ENCODE measurements around the gene BIK. TPM values are rescaled to one million over a fixed set of nuclear protein-coding genes. Genes with fewer than 3 reads are reported as not detected.

Gene BIK
- total RNA-seq, 1 experiment from 2014 or later, result 2.0 TPM

DNA sequence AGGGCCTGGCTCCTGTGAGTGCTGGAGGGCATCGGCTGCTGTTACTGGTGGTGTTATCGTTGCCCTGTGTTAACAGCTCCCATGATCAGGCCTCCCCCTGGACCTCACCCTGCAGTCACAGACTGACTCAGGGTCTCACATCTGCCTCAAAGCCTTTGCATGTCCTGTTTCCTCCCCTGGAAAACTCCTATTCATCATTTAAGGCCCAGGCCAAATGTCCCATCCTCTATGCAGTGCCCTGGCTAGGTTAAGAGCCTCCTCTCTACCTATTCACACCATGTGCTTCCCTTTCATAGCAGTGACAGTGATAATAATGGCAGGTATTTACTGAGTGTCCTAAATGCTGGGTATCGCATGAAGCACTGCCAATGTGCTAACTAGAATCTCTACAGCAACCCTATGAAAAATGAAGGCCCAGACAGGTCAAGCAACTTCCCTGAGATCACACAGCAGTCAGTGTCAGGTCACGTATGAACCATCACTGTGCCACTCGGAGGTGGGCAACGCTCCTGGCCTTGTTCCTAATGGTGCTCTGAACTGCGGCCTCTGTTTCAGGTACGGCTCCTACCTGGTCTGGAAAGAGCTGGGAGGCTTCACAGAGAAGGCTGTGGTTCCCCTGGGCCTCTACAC lies 50.1 kb downstream of the BIK start:
- H3K4me3 ChIP-seq (ENCODE audit: low read depth, low read length, poor library complexity, severe bottlenecking), result no peak overlapping the region
- intact Hi-C loops (cut with micrococcal nuclease; ENCODE audit: unreplicated experiment), result no loop called here
- DNase-seq (ENCODE audit: low spot score), result no peak
- no TSS peak for BruUV-seq (replicated peaks)
- no peaks in the 10 kb centered on the region for H3K9me3 ChIP-seq (ENCODE audit: low read depth, low read length, poor library complexity, severe bottlenecking)
- no peaks in the 10 kb centered on the region for H3K27me3 ChIP-seq (replicated peaks; ENCODE audit: insufficient read depth, low read depth, low read length, poor library complexity)
- no peaks in the 10 kb centered on the region for H3K4me1 ChIP-seq (ENCODE audit: insufficient read depth, low read length, poor library complexity, severe bottlenecking)
- peaks cover 6% of the 10 kb centered on the region for H3K36me3 ChIP-seq (ENCODE audit: insufficient read depth, low read length, poor library complexity, severe bottlenecking)
- H3K27ac ChIP-seq (ENCODE audit: low read depth, low read length, poor library complexity, severe bottlenecking), result no peak overlapping the region
- TF ChIP-seq EZH2 (IDR thresholded peaks at IDR 0.05; ENCODE audit: borderline replicate concordance, low read depth, low read length, poor library complexity, severe bottlenecking), result no peak
- TF ChIP-seq, protein P1, sequence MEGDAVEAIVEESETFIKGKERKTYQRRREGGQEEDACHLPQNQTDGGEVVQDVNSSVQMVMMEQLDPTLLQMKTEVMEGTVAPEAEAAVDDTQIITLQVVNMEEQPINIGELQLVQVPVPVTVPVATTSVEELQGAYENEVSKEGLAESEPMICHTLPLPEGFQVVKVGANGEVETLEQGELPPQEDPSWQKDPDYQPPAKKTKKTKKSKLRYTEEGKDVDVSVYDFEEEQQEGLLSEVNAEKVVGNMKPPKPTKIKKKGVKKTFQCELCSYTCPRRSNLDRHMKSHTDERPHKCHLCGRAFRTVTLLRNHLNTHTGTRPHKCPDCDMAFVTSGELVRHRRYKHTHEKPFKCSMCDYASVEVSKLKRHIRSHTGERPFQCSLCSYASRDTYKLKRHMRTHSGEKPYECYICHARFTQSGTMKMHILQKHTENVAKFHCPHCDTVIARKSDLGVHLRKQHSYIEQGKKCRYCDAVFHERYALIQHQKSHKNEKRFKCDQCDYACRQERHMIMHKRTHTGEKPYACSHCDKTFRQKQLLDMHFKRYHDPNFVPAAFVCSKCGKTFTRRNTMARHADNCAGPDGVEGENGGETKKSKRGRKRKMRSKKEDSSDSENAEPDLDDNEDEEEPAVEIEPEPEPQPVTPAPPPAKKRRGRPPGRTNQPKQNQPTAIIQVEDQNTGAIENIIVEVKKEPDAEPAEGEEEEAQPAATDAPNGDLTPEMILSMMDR (conservative IDR thresholded peaks at IDR 0.05; ENCODE audit: low read depth, low read length), result no peak
- CTCF ChIA-PET, result no interaction called here
- POLR2A ChIA-PET (ENCODE audit: low non-redundant PET), result no interaction called here

DNA sequence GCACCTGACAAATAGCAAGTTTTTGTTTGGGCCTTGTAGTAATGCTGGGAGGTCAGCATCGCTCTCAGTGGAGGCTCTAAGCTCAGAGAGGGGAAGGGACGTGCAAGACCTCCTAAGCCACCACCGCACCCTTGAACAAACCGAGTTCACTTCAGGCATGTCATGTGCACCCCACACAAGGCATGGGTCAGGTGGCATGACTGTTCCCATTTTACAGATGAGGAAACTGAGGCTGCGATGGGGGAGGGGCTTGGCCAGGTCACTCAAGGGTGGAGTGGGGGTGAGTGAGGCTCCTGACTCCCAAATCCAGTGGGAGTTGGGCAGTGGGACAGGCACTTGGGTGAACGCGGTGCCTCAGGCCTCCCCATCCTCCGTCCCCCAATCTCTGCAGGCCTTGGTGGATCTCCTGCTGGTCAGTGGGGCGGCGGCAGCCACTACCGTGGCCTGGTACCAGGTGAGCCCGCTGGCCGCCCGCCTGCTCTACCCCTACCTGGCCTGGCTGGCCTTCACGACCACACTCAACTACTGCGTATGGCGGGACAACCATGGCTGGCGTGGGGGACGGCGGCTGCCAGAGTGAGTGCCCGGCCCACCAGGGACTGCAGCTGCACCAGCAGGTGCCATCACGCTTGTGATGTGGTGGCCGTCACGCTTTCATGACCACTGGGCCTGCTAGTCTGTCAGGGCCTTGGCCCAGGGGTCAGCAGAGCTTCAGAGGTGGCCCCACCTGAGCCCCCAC lies 52.0 kb downstream of the BIK start:
- no peak for DNase-seq (ENCODE audit: low spot score)
- Histone ChIP-seq H3K4me1 (ENCODE audit: insufficient read depth, low read length, poor library complexity, severe bottlenecking) (no peaks in the 10 kb centered on the region), H3K27me3 (replicated peaks; ENCODE audit: insufficient read depth, low read depth, low read length, poor library complexity) (no peaks in the 10 kb centered on the region), H3K9me3 (ENCODE audit: low read depth, low read length, poor library complexity, severe bottlenecking) (no peaks in the 10 kb centered on the region), H3K4me3 (ENCODE audit: low read depth, low read length, poor library complexity, severe bottlenecking) (no peak overlapping the region), H3K27ac (ENCODE audit: low read depth, low read length, poor library complexity, severe bottlenecking) (no peak overlapping the region), H3K36me3 (ENCODE audit: insufficient read depth, low read length, poor library complexity, severe bottlenecking) (peaks cover 8% of the 10 kb centered on the region)
- ChIA-PET CTCF (no interaction called here), POLR2A (ENCODE audit: low non-redundant PET) (no interaction called here)
- intact Hi-C loops (cut with micrococcal nuclease; ENCODE audit: unreplicated experiment), result no loop called here
- TF ChIP-seq EZH2 (IDR thresholded peaks at IDR 0.05; ENCODE audit: borderline replicate concordance, low read depth, low read length, poor library complexity, severe bottlenecking), result no peak
- TF ChIP-seq, protein P1 (conservative IDR thresholded peaks at IDR 0.05; ENCODE audit: low read depth, low read length), result no peak
- no TSS peak for BruUV-seq (replicated peaks)

DNA sequence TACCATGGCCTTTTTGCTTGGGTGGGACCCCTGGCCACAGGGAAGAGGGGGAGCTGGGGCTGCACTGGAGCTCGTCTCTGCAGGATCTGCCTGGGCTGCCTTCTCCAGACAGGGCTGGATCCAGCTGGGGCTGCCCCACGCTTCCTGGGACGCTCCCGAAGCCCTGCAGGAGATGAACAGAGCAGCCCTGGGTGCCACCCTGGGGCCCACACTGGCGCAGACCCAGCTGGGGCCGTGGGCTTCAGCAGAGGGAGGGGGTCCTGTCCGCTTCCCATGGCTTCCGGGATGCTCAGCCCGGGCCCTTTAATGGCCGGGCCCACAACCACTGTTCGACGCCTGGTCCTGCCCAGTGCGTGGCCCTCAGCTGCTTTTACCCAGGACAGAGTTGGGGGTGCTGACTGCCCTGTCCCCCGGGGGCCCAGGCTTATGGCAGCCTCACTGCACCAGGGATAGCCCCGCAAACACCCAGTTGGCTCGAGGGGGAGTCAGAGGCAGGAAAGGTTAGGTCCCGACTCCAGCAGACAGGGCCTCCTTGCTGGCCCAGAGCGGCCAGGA lies 52.8 kb downstream of the BIK start:
- ChIA-PET POLR2A (ENCODE audit: low non-redundant PET) (interaction anchor here (0.6 kb wide), 1 partner anchor 133 kb away, joined by 3 read pairs; no protein-coding TSS in a partner anchor), CTCF (no interaction called here)
- H3K4me1 ChIP-seq (ENCODE audit: insufficient read depth, low read length, poor library complexity, severe bottlenecking), result no peaks in the 10 kb centered on the region
- H3K36me3 ChIP-seq (ENCODE audit: insufficient read depth, low read length, poor library complexity, severe bottlenecking), result peaks cover 15% of the 10 kb centered on the region
- no peak for DNase-seq (ENCODE audit: low spot score)
- intact Hi-C loops (cut with micrococcal nuclease; ENCODE audit: unreplicated experiment), result no loop called here
- no peaks in the 10 kb centered on the region for H3K9me3 ChIP-seq (ENCODE audit: low read depth, low read length, poor library complexity, severe bottlenecking)
- H3K27me3 ChIP-seq (replicated peaks; ENCODE audit: insufficient read depth, low read depth, low read length, poor library complexity), result no peaks in the 10 kb centered on the region
- no TSS peak for BruUV-seq (replicated peaks)
- H3K4me3 ChIP-seq (ENCODE audit: low read depth, low read length, poor library complexity, severe bottlenecking), result no peak overlapping the region
- no peak for TF ChIP-seq EZH2 (IDR thresholded peaks at IDR 0.05; ENCODE audit: borderline replicate concordance, low read depth, low read length, poor library complexity, severe bottlenecking)
- TF ChIP-seq, protein P1 (conservative IDR thresholded peaks at IDR 0.05; ENCODE audit: low read depth, low read length), result no peak
- no peak overlapping the region for H3K27ac ChIP-seq (ENCODE audit: low read depth, low read length, poor library complexity, severe bottlenecking)
